GM18517 (cell line): Measurements from ENCODE around the gene SPECC1.

Experiments used
- ATAC-seq: cut with Tn5 transposase; IDR thresholded peaks from one replicate; pipeline ENCODE4 v1.9.1; 2021; ENCODE audit warnings: mild to moderate bottlenecking, moderate library complexity; ENCODE audit not compliant: unreplicated experiment

SPECC1 gene

GRCh38 chr17:20200865-20201458, 191.8 kb downstream of the SPECC1 start:
- no peak for ATAC-seq

DNA sequence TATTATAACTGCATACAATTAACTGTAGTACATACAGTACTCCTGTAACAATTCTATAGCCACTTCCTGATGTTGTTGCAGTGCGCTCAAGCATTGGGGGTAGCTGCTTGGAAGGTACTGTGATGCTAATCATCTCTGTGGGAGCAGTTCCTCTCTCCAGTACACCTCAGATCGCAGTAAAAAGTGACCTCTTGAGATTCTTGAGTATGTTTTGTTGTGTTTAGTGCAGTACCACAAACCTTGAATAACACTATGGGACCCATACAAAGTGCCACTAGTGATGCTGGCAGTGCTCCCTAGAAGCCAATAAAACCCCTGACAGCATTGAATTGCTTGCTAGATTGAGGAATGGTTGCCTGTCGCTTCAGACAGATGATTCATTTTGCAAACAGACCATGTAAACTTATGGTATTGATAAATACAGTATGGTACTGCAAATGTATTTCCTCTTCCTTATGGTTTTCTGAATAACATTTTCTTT, 193.0 kb downstream of the SPECC1 start:
- no peak for ATAC-seq

- ATAC-seq, result no peak
Measured at GRCh38 chr17:20203018-20203417, 193.9 kb downstream of the SPECC1 start.

DNA sequence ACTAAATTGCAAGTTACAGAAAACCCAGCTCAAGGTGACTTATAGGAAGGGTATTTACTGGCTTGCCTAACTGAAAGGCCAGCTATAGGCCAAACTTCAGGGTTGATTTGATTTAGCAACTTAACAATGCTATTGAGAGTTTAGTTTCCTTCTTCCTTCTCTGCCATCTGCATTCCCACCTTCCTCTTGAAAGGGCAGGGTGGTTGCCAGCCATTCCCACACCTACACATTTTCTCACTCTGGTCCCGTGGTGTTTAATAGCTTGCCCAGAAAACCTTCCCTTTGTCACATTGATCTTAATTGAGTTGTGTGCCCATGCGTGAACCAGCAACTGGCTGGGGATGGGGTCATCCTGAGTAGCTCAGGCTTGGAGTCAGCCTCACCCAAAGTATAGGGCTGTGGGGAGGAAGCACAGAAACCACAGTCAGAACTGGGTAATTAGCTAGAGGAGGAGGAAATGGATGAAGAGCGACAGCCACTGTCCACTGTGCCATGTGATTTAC, 194.7 kb downstream of the SPECC1 start:
- ATAC-seq, result no peak

DNA sequence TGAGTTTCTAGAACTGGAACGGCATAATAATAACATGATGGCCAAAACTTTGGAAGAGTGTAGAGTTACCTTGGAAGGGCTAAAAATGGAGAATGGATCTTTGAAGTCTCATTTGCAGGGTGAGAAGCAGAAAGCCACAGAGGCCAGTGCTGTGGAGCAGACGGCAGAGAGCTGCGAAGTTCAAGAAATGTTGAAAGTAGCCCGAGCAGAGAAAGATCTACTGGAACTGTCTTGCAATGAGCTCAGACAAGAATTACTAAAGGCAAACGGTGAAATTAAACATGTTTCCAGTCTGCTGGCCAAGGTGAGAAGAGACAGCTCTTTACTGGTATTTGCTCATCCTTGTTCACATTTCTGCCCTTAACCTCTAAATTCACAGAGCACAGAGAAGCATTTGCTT, 196.4 kb downstream of the SPECC1 start:
- ATAC-seq, result no peak

GRCh38 chr17:20206068-20206467, 196.9 kb downstream of the SPECC1 start:
- ATAC-seq, result no peak

GRCh38 chr17:20206591-20206990, 197.4 kb downstream of the SPECC1 start:
- no peak for ATAC-seq

GRCh38 chr17:20207262-20207985, 198.3 kb downstream of the SPECC1 start:
- ATAC-seq, result no peak

DNA sequence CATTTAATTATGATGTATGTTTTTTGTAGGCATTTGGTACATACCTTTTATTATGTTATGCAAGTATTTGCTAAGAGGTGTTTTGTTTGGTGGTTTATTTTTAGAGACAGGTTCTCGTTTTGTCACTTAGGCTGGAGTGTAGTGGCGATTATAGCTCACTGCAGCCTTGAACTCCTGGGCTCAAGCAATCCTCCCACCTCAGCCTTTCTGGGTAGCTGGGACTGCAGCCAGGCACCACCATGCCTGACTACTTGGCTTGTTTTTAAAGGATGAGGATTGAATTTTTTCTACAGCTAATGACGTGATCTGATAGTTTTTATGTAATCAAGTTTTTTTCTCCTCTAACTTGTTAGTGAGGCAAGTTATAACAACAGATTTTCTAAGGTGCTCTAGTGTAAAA, 199.6 kb downstream of the SPECC1 start:
- ATAC-seq, result no peak

DNA sequence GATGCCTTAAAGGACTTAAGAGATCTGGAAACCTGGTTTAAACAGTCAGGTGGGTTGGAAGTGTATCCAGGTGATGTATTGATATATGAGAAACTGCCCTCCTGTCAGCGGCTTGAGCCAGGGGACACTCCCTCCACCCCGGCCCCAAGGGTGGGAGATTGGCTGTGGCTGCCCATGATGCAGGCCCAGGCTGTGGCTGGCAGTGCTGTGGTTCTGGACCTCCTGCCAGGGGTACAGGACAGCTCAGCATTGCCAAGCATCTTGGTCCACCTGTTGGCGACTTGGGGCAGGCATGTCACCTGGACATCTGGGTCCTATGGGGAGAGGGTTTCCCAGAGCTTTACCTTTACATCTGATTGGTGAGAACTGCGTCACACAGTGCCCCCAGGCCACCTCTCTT, 201.0 kb downstream of the SPECC1 start:
- ATAC-seq, result no peak

- no peak for ATAC-seq
Measured at GRCh38 chr17:20210614-20211013, 201.5 kb downstream of the SPECC1 start.

GRCh38 chr17:20211246-20211645, 202.1 kb downstream of the SPECC1 start:
- ATAC-seq, result no peak

DNA sequence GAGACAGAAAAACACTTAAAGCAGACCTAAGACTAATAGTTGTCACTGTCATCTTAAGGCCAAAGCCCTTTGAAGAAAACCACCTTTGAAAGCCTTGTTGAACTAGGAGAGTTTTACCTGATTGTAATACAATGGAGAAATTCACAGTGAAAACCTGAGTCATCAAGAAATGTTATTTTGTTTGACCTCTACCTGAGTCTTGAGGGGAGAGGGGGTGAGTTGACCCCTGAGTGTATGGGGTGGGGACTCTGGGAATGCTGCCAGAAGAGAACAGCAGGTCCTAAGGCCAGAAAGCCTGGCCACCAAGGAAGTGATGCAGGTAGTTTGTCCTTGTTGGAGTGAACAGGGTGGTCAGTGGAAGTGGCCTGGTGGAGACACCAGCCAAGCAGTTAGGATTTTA, 204.3 kb downstream of the SPECC1 start:
- no peak for ATAC-seq

- no peak for ATAC-seq
Measured at GRCh38 chr17:20214794-20215193, 205.6 kb downstream of the SPECC1 start.

DNA sequence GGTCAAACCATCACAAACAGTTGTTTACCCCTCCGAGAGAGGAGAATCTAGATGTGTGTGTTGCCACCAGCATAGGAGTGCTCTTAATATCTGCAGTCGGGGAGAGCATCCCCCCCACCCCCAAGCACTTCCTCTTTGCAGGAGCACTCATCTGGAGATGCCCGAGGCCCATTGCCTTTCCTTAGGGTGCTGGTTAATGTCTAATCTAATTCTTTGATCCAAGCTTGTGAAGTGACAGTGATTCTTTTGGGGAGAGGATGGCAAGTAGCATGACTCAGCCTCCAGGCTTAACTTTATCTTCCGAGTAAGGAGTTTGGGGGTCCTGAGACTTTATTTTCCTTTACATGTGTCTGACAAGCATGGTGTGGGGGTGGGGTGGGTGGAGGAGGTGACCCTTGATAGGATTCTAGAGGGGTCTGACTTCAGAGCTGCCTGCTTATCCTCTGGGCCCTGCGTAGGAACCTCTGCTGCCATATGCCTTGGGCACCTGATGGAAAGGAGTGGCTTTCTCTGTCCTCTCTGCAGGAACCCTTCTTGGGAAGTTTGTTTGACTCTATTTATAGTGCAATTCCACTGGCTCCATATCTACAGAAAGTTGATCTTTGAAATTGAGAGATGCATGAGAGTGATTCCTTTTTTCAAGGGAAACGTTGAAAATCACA, 207.1 kb downstream of the SPECC1 start:
- no peak for ATAC-seq

DNA sequence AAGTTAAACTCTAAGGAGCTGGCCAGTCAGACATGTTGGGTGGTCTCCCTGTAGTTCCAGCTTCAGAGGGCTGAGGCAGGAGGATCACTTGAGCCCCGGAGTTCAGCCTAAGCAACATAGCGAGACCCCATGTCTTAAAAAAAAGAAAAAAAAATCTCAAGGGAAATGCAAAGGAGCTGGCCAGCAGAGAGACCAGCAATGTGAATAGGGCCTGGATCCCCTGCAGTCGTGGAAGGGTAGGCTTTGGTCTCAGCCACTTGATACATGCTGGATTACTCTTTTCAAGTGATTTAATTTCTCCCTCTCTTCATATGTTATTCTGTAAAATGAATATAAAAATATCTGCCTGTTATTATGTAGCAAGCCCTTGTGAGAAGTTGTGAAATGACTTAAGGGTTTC, 207.7 kb downstream of the SPECC1 start:
- no peak for ATAC-seq

DNA sequence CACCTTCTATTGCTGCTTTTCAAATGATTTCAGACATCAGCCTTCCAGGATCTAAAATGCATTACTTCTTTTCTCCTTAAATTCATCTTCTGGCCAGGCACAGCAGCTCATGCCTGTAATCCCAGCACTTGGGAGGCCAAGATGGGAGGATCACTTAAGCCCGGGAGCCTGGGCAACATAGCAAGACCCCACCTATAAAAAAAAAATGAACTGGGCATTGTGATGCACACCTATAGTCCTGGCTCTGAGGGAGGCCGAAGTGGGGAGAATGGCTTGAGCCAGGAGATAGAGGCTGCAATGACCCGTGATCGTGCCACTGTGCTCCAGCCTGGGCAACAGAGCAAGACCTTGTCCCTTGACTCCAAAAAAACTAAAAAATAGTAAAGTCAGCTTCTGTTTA, 208.5 kb downstream of the SPECC1 start:
- ATAC-seq, result no peak

DNA sequence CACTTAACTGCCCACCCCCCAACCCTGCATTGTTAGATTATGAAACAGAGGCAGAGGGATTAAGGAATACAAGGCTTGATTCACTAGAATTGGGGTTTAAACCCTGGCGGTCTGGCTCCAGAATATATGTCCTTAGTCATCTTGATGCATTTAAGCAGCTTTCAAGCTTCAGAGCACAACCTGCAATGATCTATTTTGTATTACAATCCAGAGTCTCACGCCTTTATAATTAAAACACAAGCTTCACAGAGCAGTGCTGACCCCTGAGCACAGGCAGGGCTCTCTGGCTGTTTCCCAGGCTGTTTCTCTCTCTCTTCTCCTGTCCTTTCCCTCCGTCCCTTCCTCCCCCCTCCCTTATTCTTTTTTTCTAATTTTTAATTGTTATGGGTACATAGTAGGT, 209.1 kb downstream of the SPECC1 start:
- no peak for ATAC-seq

DNA sequence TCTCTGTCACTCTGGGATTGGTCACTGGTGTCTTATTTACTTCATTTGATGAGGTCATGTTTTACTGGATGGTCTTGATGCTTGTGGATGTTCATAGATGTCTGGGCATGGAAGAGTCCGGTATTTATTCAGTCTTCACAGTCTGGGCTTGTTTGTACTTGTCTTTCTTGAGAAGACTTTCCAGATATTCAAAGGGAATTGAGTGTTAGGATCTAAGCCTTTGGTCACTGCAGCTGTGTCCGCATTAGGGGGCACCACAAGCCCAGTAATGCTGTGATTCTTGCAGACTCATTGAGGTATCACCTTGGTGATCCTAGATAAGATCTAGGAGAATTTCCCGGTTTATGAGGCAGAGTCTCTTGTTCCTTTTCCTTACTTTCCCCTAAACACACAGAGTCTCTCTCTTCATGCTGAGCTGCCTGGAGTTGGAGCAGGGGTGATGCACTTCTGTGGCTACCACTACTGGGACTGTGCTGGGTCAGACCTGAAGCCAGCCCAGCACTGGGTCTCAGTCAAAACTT, 214.7 kb downstream of the SPECC1 start:
- no peak for ATAC-seq

DNA sequence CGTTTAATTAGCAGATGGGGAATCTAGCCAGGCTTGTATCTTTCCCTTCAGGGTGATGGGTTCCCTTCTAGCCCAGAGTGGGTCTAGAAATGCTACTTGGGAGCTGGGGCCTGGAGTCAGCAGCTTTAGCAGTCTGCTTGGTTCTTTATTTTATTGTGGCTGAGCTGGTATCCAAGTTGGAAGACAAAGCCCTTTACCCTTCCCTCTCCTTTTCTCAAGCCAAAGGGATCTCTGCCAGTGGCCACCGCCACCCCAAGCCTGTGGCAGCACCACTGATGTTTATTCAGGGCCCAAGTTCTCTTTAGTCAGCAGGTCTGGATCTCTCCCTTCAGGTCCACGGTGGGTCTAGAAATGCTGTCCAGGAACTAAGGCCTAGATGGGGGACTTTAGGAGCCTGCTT, 215.2 kb downstream of the SPECC1 start:
- no peak for ATAC-seq

DNA sequence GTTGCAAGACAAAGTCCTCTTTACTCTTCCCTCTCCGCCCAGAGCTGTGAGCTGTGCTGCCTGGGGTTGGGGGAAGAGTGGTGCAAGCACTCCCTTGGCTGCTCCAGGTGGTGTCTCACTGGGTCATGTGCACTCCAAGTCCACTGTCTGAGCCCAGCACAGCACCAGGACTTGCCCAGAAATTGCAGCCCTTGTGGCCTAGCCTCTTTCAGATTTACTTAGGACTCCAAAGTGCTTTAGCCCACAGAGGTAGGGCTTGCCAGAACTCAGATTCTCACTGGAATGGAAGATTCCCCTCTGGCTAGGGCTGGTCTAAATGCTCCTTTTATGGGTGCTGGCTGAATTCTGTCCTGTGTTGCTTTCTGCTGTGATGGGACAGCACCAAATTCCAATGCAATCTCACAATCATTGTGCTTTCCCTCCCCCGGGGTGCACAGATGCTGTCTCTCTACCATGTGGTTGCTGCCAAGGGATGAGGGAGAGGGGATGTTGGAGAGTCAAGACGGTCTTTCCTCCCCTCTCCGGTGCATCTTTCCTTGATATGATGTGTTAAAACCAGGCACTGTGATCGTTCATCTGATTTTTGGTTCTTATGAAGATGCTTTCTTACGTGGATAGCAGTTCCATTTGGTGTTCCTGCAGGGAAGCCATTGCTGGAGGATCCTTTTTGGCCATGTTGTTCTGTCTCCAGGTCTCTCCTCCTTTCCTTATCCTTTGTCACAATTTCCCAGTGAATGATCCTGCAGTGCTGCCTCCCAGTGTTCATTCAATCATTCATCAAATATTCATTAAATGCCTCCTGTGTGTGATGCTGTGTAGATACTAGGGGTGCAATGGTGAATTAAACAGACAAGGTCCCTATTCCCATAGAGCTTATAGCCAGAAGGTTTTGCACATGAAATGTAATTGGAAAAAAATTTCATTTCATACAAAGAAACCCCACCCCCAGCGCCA, 216.3 kb downstream of the SPECC1 start:
- ATAC-seq, result no peak
